ENCODE measurements around the gene CCSAP. TPM values are rescaled to one million over a fixed set of nuclear protein-coding genes. Genes with fewer than 3 reads are reported as not detected.

CCSAP gene
- total RNA-seq, 1 donor from 2014 or later, result 5.1 TPM

- TF ChIP-seq CTCF (conservative IDR thresholded peaks at IDR 0.05; ENCODE audit: low read depth, low read length), result no peak
- no peak for DNase-seq (ENCODE audit: low read depth)
- no peak overlapping the region for H3K4me3 ChIP-seq (ENCODE audit: low read depth, low read length)
Observed at GRCh38 chr1:229316166-229316565, 26.7 kb downstream of the CCSAP start.

GRCh38 chr1:229310833-229311232 lies 32.0 kb downstream of the CCSAP start:
- H3K4me3 ChIP-seq (ENCODE audit: low read depth, low read length), result no peak overlapping the region
- peak; percentile 27 for DNase-seq (ENCODE audit: low read depth)
- no peak for TF ChIP-seq CTCF (conservative IDR thresholded peaks at IDR 0.05; ENCODE audit: low read depth, low read length)

- no peak for TF ChIP-seq CTCF (conservative IDR thresholded peaks at IDR 0.05; ENCODE audit: low read depth, low read length)
- no peak for DNase-seq (ENCODE audit: low read depth)
- H3K4me3 ChIP-seq (ENCODE audit: low read depth, low read length), result no peak overlapping the region
Observed at GRCh38 chr1:229309684-229310083, 33.2 kb downstream of the CCSAP start.

- no peak for TF ChIP-seq CTCF (conservative IDR thresholded peaks at IDR 0.05; ENCODE audit: low read depth, low read length)
- H3K4me3 ChIP-seq (ENCODE audit: low read depth, low read length), result no peak overlapping the region
- no peak for DNase-seq (ENCODE audit: low read depth)
Observed at GRCh38 chr1:229309074-229309473, 33.8 kb downstream of the CCSAP start.

GRCh38 chr1:229305392-229305791 lies 37.5 kb downstream of the CCSAP start:
- DNase-seq (ENCODE audit: low read depth), result no peak
- TF ChIP-seq CTCF (conservative IDR thresholded peaks at IDR 0.05; ENCODE audit: low read depth, low read length), result no peak

GRCh38 chr1:229303855-229304254 lies 39.0 kb downstream of the CCSAP start:
- TF ChIP-seq CTCF (conservative IDR thresholded peaks at IDR 0.05; ENCODE audit: low read depth, low read length), result no peak
- no peak for DNase-seq (ENCODE audit: low read depth)

More at GRCh38 chr1:229305392-229305791, 37.5 kb downstream of the CCSAP start:
- H3K4me3 ChIP-seq (ENCODE audit: low read depth, low read length), result no peak overlapping the region

GRCh38 chr1:229302740-229303139 lies 40.1 kb downstream of the CCSAP start:
- H3K4me3 ChIP-seq (ENCODE audit: low read depth, low read length), result no peak overlapping the region
- no peak for DNase-seq (ENCODE audit: low read depth)
- no peak for TF ChIP-seq CTCF (conservative IDR thresholded peaks at IDR 0.05; ENCODE audit: low read depth, low read length)

More at GRCh38 chr1:229303855-229304254, 39.0 kb downstream of the CCSAP start:
- H3K4me3 ChIP-seq (ENCODE audit: low read depth, low read length), result no peak overlapping the region

Data from epithelial cell of proximal tubule (primary cell).